GM21723 (cell line): Measurements from ENCODE around the gene MSH3.
"Not testable (repeated sequence)": the region's sequence is repeated elsewhere in the genome, so short reads cannot be mapped to it uniquely, and the experiment has no call there.

Experiments used
- ATAC-seq: cut with Tn5 transposase; IDR thresholded peaks from one replicate; pipeline ENCODE4 v1.9.1; 2021; ENCODE audit warnings: mild to moderate bottlenecking, moderate library complexity; ENCODE audit not compliant: unreplicated experiment

The MSH3 gene

DNA sequence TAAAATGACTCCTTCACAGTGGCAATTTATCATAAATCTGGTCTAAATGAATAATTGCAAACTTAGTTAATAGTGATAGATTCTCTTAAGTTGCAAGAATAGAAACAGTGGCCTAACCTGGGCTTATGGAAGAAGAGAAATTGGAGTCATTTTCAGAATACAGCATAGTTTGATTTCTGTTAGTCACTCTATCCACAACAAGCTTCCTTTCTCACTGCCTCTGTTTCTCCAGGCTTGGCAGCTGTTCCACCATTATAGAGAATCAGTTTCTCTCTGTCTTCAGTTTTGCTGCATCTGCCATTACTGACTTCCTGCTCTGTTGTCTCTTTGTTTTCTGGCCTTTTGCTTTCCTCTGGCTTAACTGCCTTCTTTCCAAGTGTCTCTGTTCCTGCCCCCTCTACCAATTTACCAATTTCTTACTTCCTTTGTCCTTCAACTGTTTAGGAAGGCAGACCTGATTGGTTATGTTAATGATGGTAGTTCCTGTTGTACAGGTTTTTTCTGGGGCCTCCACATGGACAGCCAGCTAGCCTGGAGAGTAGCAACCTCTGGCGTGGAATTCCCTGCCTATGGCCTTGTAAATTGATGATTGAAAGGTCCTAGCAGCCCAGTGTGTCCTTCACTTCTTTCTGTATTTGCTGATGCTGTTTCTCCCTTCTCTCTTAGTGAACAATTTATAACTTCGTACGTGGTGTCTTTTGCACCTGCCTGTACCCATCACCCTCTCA, 229.8 kb downstream of the MSH3 start:
- ATAC-seq: no peak

DNA sequence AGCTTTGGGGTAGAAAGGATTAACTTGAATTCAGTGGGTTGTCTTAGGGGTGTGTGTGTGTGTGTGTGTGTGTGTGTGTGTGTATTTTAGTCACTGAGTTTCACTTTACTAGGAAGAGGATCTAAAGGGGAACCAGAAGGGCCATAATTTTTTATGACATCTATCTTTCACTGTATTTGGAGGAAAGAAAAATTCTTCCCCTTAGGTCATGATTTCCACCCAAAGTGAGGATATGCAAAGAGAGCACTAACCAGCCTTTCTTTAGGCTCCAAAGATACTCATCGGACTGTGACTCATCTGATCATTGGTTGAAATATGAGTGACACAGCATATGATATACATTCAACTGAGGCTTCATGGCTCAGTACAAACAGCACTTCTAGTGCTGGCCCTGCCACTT, 230.5 kb downstream of the MSH3 start:
- ATAC-seq: no peak

DNA sequence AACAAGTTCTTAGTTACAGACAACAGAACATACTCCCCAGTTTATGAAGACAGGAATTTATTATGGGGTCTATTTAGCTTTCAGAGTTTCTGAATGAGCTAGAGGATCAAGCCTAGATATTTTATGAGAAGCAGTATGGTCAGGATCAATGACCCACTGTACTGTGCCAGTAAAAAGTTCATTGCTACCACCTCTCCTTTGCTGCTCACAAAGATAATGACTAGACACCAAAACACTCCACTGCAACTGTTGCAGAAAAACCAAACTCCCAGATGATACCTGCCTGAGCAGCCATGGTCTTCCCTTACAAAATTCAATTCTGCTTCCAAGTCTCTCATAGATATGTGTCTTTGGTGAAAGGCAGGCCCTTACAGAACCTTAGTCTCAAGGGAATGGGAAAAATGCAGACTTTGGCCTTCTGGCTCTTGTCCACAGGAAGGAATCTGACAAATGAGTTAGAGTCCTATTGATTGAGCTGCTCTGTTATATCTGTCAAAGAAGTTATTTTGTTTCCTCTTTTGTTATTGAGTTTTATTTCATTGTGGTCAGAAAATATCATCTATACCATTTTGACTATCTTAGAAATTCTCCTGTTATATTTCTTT, 231.0 kb downstream of the MSH3 start:
- ATAC-seq: no peak

GRCh38 chr5:80894083-80894482, 239.6 kb downstream of the MSH3 start:
- no peak for ATAC-seq

GRCh38 chr5:80895523-80895922, 241.1 kb downstream of the MSH3 start:
- ATAC-seq: no peak

GRCh38 chr5:80902624-80903023, 248.2 kb downstream of the MSH3 start:
- ATAC-seq: not testable (repeated sequence)

DNA sequence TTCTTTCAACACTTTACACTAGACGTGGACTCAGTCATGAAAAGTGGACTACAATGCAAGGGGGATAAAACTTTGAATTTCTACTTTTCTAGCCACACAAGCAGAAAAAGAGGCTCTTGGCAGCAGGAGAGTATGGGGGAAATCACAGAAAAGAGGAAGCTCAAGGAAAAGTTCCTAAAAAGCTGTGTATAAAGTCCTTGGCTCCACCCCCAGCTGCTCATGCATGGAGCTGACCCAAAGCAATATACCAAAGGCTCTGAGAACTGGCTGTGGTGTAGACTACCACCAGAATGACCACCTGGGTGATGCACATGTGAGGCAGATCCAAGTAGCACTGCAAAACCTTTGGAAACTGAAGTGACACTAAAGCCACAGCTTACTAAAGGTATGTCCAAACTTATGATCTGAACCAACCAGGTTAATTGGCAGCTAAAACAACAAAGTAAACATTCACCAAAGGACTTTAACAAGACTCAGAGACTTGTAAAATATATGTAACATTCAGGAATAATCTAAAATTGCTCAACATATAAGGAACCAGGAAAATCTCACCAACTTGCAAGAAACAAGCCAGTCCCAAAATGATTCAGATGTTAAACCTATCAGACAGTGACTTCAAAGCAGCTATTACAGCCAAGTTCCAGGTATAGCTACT, 250.2 kb downstream of the MSH3 start:
- no peak for ATAC-seq

DNA sequence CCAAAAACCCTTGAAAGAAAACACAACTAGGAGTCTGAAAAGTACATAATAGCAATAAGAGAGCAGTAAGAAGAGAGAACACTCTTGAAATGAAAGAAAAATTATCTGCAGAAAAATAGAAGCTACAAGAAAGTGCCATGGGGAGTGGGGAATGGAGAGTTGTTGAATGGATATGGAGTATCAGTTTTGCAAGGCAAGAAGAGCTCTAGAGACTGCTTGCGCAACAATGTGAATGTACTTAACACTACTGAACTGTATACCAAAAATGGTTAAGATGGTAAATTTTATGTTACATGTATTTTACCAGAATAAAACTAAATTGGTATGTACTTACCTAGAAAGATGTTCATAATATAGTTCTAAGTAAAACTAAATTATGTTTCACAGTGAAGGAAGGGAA, 251.0 kb downstream of the MSH3 start:
- ATAC-seq: no peak

DNA sequence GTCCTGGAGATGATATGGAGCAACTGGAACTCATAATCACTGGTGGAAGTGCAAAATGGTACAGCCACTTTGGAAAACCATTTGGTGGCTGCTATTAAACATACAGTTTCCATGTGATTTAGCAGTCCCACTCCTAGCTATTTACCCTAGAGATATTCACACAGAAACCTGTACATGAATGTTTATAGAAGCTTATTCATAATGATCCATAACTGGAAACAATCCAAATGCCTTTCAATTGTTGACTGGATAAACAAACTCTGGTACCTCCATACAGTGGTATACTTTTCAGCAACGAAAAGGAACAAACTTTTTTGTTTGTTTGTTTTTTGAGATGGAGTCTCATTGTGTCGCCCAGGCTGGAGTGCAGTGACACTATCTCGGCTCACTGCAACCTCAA, 258.0 kb downstream of the MSH3 start:
- no peak for ATAC-seq

DNA sequence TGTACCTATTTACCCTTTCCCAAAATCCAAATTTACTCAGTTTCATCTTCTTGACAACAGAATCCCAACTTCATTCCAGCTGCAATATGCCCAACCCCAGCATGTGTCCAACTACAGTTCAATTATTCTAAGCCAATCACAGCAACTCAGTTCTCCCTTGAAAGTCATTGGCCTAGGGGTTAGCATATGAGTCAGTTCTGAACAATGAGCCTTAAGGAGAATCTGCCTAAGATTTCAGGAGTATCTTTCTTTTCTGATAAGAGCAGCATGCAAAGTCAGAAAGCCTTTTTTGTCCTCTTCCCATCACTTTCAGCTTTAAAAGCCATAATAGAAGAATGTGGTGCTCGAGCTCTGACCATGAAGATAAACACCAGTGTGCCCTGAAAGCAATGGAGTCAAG, 261.3 kb downstream of the MSH3 start:
- ATAC-seq: no peak

- no peak for ATAC-seq
Observed at GRCh38 chr5:80916676-80917075, 262.2 kb downstream of the MSH3 start.

GRCh38 chr5:80917631-80918030, 263.2 kb downstream of the MSH3 start:
- no peak for ATAC-seq

- ATAC-seq: no peak
Observed at GRCh38 chr5:80919678-80920196, 265.3 kb downstream of the MSH3 start.

GRCh38 chr5:80920333-80920732, 265.9 kb downstream of the MSH3 start:
- no peak for ATAC-seq

DNA sequence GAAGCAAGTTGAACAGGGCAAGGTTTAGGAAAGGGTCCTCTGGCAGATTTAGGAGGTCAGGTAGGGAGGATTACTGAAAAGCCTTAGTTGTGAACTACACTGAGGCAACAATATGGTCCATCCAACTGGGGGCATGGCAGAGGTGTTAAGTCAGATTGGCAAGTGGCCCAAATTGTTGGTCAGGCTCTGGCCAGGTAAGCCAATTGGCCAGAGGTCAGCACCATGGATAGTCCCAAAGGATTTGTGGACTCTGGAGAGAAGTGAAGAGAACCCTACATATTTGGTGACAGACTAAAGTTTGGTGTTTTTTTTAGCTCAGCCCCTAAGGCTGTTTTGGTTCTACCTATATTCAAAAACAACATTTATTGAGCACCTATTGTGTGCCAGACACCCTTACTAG, 266.6 kb downstream of the MSH3 start:
- no peak for ATAC-seq

GRCh38 chr5:80925931-80926330, 271.5 kb downstream of the MSH3 start:
- ATAC-seq: no peak
